Measurements from ENCODE around the gene FOXP4. TPM values are rescaled to one million over a fixed set of nuclear protein-coding genes. Genes with fewer than 3 reads are reported as not detected.

FOXP4 gene
- polyA plus RNA-seq, 1 of the 3 experiments (the other 2 are of a cell fraction), result 7.3 TPM

DNA sequence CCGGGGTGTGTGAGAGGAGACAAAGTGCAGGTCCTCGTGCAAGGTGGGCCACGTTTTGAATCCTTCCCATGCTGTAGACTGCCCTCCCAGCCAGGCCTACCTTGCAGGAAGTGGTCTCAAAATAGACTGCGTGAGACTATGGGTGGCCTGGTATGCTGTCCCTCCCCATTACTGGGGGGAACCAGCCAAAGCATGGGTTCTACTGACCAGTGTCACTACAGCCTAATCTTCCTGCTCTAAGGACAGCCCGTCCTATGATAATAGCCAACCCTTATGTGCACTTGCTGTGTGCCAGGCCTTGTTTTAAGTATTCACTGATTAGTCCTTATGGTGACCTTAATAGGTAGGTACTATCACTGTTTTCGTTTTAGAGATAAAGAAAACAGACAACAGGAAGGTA, 38.0 kb downstream of the FOXP4 start:
- 94% methylated on average over 6 of the region's 6 CpGs for WGBS (ENCODE audit: low lambda C conversion rate)
- Histone ChIP-seq H3K4me2 (no peak overlapping the region), H3K27me3 (ENCODE audit: insufficient read depth) (no peaks in the 10 kb centered on the region), H3F3A (replicated peaks; ENCODE audit: insufficient read depth) (peaks cover 37% of the 10 kb centered on the region), H3K27ac (ENCODE audit: low read depth in 2 of 2, low read length in 1 of 2) (no peak overlapping the region), H3K9me3 (no peaks in the 10 kb centered on the region), H3K9ac (no peak overlapping the region), H3K36me3 (replicated peaks in 1 of 2; ENCODE audit: control insufficient read depth in 1 of 2, insufficient read depth in 2 of 2, low read length in 1 of 2) (peaks cover 0 to 16% of the 10 kb centered on the region in 2 experiments), H3K4me1 (ENCODE audit: control insufficient read depth in 1 of 2, insufficient read depth in 2 of 2, low read depth in 1 of 2, low read length in 1 of 2) (peaks cover 33 to 41% of the 10 kb centered on the region in 2 experiments; a peak in 3 of 4 replicates), H3K79me2 (ENCODE audit: insufficient read depth) (0 out of 2 replicates have a peak, but pooled peaks cover 8% of the 10 kb centered on the region), H3K4me3 (ENCODE audit: low read depth in 2 of 2, low read length in 1 of 2) (no peak overlapping the region), H3K9me2 (no peaks in the 10 kb centered on the region), H2AFZ (ENCODE audit: low read depth) (no peak overlapping the region), H4K20me1 (ENCODE audit: insufficient read depth) (no peaks in the 10 kb centered on the region)
- TF ChIP-seq POLR2AphosphoS5 (IDR thresholded peaks at IDR 0.05; ENCODE audit: low read depth, low read length) (no peak), SIN3A (IDR thresholded peaks at IDR 0.05; ENCODE audit: borderline replicate concordance, low read depth, low read length) (no peak), TEAD4 (IDR thresholded peaks at IDR 0.05; ENCODE audit: borderline replicate concordance, insufficient read depth) (no peak), FOXM1 (IDR thresholded peaks at IDR 0.05; ENCODE audit: low read depth) (no peak), GABPA (IDR thresholded peaks at IDR 0.05; ENCODE audit: low read depth) (no peak), IRF3 (IDR thresholded peaks at IDR 0.05; ENCODE audit: low read depth, low read length) (no peak), NRF1 (IDR thresholded peaks at IDR 0.05; ENCODE audit: low read depth, low read length) (no peak), TAF1 (IDR thresholded peaks at IDR 0.05; ENCODE audit: borderline replicate concordance, low read depth, low read length) (no peak), RFX5 (IDR thresholded peaks at IDR 0.05; ENCODE audit: low read length) (no peak), ZBTB33 (IDR thresholded peaks at IDR 0.05; ENCODE audit: borderline replicate concordance, low read depth) (no peak), MXI1 (IDR thresholded peaks at IDR 0.05; ENCODE audit: low read depth, low read length) (no peak), YY1 (IDR thresholded peaks at IDR 0.05; ENCODE audit: low read depth) (no peak), FOSL2 (IDR thresholded peaks at IDR 0.05; ENCODE audit: borderline replicate concordance, low read depth) (no peak), NFIC (IDR thresholded peaks at IDR 0.05; ENCODE audit: borderline replicate concordance) (no peak), GATA2 (CRISPR knock-in tag; IDR thresholded peaks at IDR 0.05) (no peak), EP300 (IDR thresholded peaks at IDR 0.05; ENCODE audit: borderline replicate concordance in 1 of 2, low read depth in 1 of 2, low read length in 1 of 2) (no peak)
- TF ChIP-seq, protein P1, sequence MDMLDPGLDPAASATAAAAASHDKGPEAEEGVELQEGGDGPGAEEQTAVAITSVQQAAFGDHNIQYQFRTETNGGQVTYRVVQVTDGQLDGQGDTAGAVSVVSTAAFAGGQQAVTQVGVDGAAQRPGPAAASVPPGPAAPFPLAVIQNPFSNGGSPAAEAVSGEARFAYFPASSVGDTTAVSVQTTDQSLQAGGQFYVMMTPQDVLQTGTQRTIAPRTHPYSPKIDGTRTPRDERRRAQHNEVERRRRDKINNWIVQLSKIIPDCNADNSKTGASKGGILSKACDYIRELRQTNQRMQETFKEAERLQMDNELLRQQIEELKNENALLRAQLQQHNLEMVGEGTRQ (IDR thresholded peaks at IDR 0.05; ENCODE audit: borderline replicate concordance, low read depth, low read length), result no peak
- DNase-seq, result no peak
- ChIA-PET CTCF (interaction anchor here (0.6 to 2.1 kb wide), 5 partner anchors 8 to 214 kb away, joined by 3 to 5 read pairs (median 5); no protein-coding TSS in a partner anchor), POLR2A (no interaction called here)
